Gastrocnemius medialis (tissue), 4 donors: ENCODE measurements around the gene ELK3. TPM values are rescaled to one million over a fixed set of nuclear protein-coding genes. Genes with fewer than 3 reads are reported as not detected.

Experiments used
- ATAC-seq, 2 donors: fragments of 150-250 bp; one replicate each; pipeline ENCODE4 v1.9.1; 2016
- DNase-seq, 2 donors: peaks; one replicate each; pipeline ENCODE4 v3.0.0-alpha.2; 2019
- H3K27ac ChIP-seq, 4 donors: fragments of 200-600 bp; sonication (generic); 1 replicate in 1 of 4; 2 replicates in 3 of 4; pipeline ENCODE4 v1.5.1; 2016 to 2018; ENCODE audit warnings: mild to moderate bottlenecking in 2 of 4, moderate library complexity in 1 of 4
- H3K27me3 ChIP-seq, 3 donors: fragments of 200-600 bp; sonication (generic) in 2 of 3; 1 replicate in 1 of 3; 2 replicates in 2 of 3; pipeline versions ENCODE4 v1.5.1 to v1.6.0; 2016 to 2019; ENCODE audit warnings: mild to moderate bottlenecking in 1 of 3, moderate library complexity in 1 of 3
- H3K36me3 ChIP-seq, 2 donors: fragments of 200-600 bp; sonication (generic) in 1 of 2; one replicate each; pipeline ENCODE4 v1.5.1; 2017 to 2018
- H3K4me1 ChIP-seq, 2 donors: fragments of 200-600 bp; sonication (generic) in 1 of 2; one replicate each; pipeline ENCODE4 v1.5.1; 2016 to 2017; ENCODE audit warnings: mild to moderate bottlenecking in 2 of 2
- H3K4me3 ChIP-seq, 4 donors: fragments of 200-600 bp; sonication (generic) in 3 of 4; 1 replicate in 1 of 4; 2 replicates in 3 of 4; pipeline ENCODE4 v1.5.1; 2016 to 2019; ENCODE audit warnings: mild to moderate bottlenecking in 2 of 4
- H3K9me3 ChIP-seq, 3 donors: fragments of 200-600 bp; sonication (generic) in 2 of 3; 1 replicate in 1 of 3; 2 replicates in 2 of 3; pipeline ENCODE4 v1.5.1; 2016 to 2019
- CTCF ChIP-seq, 5 experiments: fragments of 450-650 bp in 3 of 5; fragments of 200-600 bp in 2 of 5; sonication (generic) in 2 of 5; IDR thresholded peaks in 4 of 5; conservative IDR thresholded peaks in 1 of 5; 1 replicate in 4 of 5; 2 replicates in 1 of 5; pipeline ENCODE4 v1.5.1; 2016 to 2019; ENCODE audit warnings: antibody characterized with exemption in 5 of 5, mild to moderate bottlenecking in 3 of 5, moderate library complexity in 3 of 5
- POLR2A ChIP-seq, 2 donors: fragments of 450-650 bp; IDR thresholded peaks; one replicate each; pipeline ENCODE4 v1.6.1; 2017; ENCODE audit warnings: antibody characterized with exemption in 2 of 2, mild to moderate bottlenecking in 2 of 2, moderate library complexity in 2 of 2
- in situ Hi-C, 4 donors: fragments of 200-750 bp; cut with MboI; loops; one replicate each; pipeline versions ENCODE4 v1.15.0 to v1.8.0; 2017; ENCODE audit warnings: low sequenced_read_pairs in 4 of 4
- intact Hi-C: fragments of 100-400 bp; cut with DNase I; formaldehyde crosslinking; loops from one replicate; pipeline ENCODE4 v1.15.1; 2023; ENCODE audit warnings: low total_unique reads
- total RNA-seq, 4 donors: library from RNA; depleted of rRNA; stranded (reverse); fragments of >200 nt; gene quantifications; one replicate each; pipeline versions ENCODE4 v1.1.0 to v1.2.3, GENCODE V29; 2016

ELK3 gene
- total RNA-seq, 4 donors from 2014 or later, result 3.7 to 6.6 (median 4.9) TPM

GRCh38 chr12:96250119-96250685 lies 56.0 kb downstream of the ELK3 start:
- peaks cover 7 to 9% of the 10 kb centered on the region in 2 donors for H3K4me1 ChIP-seq
- peak overlapping the region; percentile 63 to 73 (median 66) for H3K27ac ChIP-seq
- peaks cover 0 to 7% of the 10 kb centered on the region in 2 donors for H3K36me3 ChIP-seq
- in situ Hi-C loops (no loop called here), intact Hi-C loops (no loop called here)
- no peaks in the 10 kb centered on the region for H3K9me3 ChIP-seq
- ATAC-seq, result no peak
- no peaks in the 10 kb centered on the region for H3K27me3 ChIP-seq
- TF ChIP-seq CTCF (IDR thresholded peaks at IDR 0.05 in 4 of 5, conservative IDR thresholded peaks at IDR 0.05 in 1 of 5) (no peak), POLR2A (IDR thresholded peaks at IDR 0.05) (no peak)
- no peak for DNase-seq
- H3K4me3 ChIP-seq, result no peak overlapping the region

GRCh38 chr12:96255077-96255476 lies 60.9 kb downstream of the ELK3 start:
- peak; percentile 53 to 54 for DNase-seq
- peaks cover 0 to 12% of the 10 kb centered on the region in 2 donors for H3K4me1 ChIP-seq
- no peaks in the 10 kb centered on the region for H3K9me3 ChIP-seq
- peak; percentile 68 to 77 for ATAC-seq
- no peaks in the 10 kb centered on the region for H3K36me3 ChIP-seq
- intact Hi-C loops, result no loop called here
- TF ChIP-seq POLR2A (IDR thresholded peaks at IDR 0.05) (peak in 1 of 2 donors; percentile 16), CTCF (IDR thresholded peaks at IDR 0.05 in 4 of 5, conservative IDR thresholded peaks at IDR 0.05 in 1 of 5) (no peak)
- peak overlapping the region; percentile 53 to 73 (median 64) for H3K27ac ChIP-seq
- no peak overlapping the region for H3K4me3 ChIP-seq
- in situ Hi-C loops, result no loop called here
- no peaks in the 10 kb centered on the region for H3K27me3 ChIP-seq

GRCh38 chr12:96256672-96257361 lies 62.6 kb downstream of the ELK3 start:
- intact Hi-C loops, result no loop called here
- no peak for TF ChIP-seq POLR2A (IDR thresholded peaks at IDR 0.05)
- no peak for TF ChIP-seq CTCF (IDR thresholded peaks at IDR 0.05 in 4 of 5, conservative IDR thresholded peaks at IDR 0.05 in 1 of 5)

GRCh38 chr12:96257550-96258103 lies 63.5 kb downstream of the ELK3 start:
- Histone ChIP-seq H3K4me1 (peaks cover 0 to 12% of the 10 kb centered on the region in 2 donors), H3K9me3 (no peaks in the 10 kb centered on the region), H3K36me3 (peaks cover 0 to 11% of the 10 kb centered on the region in 2 donors), H3K27me3 (no peaks in the 10 kb centered on the region), H3K27ac (peak overlapping the region in 3 of 4 donors; percentile 40 to 57 (median 42)), H3K4me3 (no peak overlapping the region)
- in situ Hi-C loops (no loop called here), intact Hi-C loops (no loop called here)
- ATAC-seq, result no peak
- TF ChIP-seq POLR2A (IDR thresholded peaks at IDR 0.05), result no peak
- DNase-seq, result no peak

More at GRCh38 chr12:96256672-96257361, 62.6 kb downstream of the ELK3 start:
- ATAC-seq (no peak), DNase-seq (no peak)
- Histone ChIP-seq H3K9me3 (no peaks in the 10 kb centered on the region), H3K27me3 (no peaks in the 10 kb centered on the region), H3K27ac (peak overlapping the region in 2 of 4 donors; percentile 57 to 71), H3K36me3 (peaks cover 0 to 11% of the 10 kb centered on the region in 2 donors), H3K4me3 (no peak overlapping the region), H3K4me1 (peaks cover 0 to 12% of the 10 kb centered on the region in 2 donors)
- in situ Hi-C loops, result no loop called here
